GM10847 (cell line): ENCODE data around the gene MTERF4.

Source experiments
- POLR2A ChIP-seq: IDR thresholded peaks from 2 replicates; pipeline ENCODE4 v1.6.1; 2011; ENCODE audit not compliant: insufficient read length; ENCODE audit errors: extremely low read depth

The MTERF4 gene

GRCh38 chr2:241137276-241138190, 35.4 kb upstream of the MTERF4 start:
- no peak for TF ChIP-seq POLR2A

DNA sequence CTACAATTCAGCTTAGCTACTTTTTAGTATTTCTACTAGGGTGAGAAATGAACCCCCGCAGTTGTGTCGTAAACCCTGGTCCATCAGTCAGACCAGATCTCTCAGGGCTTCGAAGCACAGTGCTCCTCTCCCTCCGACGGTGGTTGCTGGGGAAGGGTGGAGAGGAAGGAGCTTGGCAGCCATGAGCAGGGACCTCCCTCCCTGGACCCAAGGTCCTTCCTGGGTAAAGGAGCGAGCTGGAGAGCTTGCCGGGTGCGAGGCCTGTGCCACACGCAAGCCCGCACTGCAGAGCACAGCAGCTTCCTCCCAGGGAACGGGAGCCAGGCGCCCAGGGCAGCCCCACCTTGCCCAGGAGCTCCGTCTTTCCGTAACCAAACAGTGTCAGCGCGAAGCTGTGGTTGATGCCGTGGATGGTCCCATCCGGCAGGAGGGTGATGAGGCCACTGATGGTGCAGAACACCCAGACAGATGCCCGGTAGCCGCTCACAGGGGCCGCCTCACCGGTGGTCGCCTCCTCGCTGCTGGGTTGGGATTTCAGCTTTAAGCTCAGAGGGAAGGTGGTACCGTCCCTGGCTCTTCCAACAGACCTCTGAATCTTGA, 34.7 kb upstream of the MTERF4 start:
- no peak for TF ChIP-seq POLR2A

- no peak for TF ChIP-seq POLR2A
These were observed 34.1 kb upstream of the MTERF4 start for GRCh38 chr2:241136191-241136590.

- TF ChIP-seq POLR2A, result no peak
These were observed 33.6 kb upstream of the MTERF4 start for GRCh38 chr2:241135737-241136136.

DNA sequence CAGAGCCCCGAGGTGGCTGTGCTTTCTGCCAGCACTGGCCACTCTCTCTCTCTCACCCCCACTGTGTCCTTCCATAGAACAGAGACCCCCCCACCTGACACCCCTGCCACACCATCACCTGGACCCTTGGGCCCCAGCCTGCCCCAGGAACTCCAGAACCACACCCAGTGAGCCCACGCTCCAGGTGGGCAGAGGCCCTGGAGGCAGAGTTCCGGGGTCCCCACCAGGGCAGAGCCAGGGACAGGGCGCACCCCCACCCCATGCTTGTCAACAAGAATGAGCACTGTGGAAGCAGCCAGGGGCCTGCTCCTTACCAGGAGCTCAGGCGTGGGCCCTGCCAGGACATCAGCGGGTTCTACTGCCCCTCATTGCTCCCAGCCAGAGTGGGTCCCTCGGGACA, 32.6 kb upstream of the MTERF4 start:
- no peak for TF ChIP-seq POLR2A

DNA sequence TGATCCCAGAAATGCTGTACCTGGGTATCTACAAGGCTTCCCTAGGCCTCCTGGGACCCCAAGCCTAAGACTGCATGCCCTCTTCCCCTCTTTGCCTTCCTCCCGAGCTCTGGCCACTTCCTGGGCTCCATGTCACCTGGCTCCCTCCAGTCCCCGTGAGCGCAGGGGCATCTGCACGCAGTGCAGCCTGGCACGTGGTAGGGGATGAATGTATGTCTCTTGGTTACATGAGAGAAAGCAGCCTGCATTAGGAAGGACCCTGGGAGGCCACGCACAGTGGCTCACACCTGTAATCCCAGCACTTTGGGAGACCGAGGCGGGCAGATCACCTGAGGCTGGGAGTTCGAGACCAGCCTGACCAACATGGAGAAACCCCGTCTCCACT, 31.3 kb upstream of the MTERF4 start:
- no peak for TF ChIP-seq POLR2A

DNA sequence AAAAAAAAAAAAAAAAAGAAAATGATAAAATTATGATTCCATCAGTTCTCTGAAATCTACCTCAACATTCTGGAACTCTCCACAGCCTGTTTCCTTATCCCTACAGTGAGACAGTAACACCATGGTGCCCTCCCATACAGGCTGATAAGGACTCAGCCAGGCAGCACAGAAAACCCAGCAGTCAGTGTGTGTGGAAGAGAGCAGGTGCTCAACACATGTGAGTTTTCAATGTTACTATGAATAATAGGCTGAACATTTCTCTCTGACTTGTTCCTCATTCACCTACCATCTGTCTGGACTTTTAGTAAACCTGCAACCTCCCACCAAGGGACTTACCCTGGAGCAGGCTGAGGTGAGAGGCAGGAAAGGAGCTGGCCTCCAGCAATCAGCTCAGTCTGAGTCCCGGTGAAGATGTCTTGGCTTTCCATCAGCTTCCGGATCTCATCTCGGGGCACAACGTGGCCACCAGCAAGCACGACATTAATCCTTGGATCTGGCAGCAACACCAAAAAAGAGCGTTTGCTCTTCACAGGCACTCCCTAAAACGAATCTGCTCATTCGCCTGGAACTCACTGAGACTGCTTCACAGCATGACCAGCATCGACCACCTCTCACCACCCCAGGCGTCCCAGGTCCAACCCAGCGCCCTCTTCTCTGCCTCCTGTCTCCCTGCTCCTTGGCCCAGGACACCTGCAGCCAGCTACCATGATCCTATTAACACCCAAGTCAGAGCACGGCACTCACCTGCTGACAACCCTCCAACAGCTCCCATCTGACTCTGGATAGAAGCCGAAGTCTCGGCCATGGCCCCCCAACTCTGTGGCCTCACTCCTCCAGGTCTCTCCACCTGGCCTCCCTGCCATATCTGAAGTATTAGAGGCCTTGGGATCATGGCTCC, 30.7 kb upstream of the MTERF4 start:
- no peak for TF ChIP-seq POLR2A

GRCh38 chr2:241131531-241131930, 29.4 kb upstream of the MTERF4 start:
- TF ChIP-seq POLR2A, result no peak

DNA sequence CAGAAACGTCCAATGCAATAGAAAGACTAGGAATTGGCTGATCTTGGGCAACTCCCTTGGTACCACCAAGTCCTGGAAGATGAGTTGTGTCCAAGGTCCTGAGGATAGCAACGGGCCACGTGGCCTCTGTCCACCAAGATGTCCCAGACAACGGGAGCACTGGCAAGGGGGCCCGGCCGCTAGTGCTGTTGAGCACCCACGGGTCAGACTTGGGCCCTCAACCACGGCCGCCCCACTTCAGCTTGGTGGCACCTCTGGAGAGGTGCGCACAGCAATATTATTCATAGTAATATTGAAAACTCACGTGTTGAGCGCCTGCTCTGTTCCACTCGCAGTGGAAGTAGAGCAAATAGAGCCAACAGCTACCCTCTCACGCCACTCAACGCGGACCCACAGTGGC, 28.2 kb upstream of the MTERF4 start:
- no peak for TF ChIP-seq POLR2A

DNA sequence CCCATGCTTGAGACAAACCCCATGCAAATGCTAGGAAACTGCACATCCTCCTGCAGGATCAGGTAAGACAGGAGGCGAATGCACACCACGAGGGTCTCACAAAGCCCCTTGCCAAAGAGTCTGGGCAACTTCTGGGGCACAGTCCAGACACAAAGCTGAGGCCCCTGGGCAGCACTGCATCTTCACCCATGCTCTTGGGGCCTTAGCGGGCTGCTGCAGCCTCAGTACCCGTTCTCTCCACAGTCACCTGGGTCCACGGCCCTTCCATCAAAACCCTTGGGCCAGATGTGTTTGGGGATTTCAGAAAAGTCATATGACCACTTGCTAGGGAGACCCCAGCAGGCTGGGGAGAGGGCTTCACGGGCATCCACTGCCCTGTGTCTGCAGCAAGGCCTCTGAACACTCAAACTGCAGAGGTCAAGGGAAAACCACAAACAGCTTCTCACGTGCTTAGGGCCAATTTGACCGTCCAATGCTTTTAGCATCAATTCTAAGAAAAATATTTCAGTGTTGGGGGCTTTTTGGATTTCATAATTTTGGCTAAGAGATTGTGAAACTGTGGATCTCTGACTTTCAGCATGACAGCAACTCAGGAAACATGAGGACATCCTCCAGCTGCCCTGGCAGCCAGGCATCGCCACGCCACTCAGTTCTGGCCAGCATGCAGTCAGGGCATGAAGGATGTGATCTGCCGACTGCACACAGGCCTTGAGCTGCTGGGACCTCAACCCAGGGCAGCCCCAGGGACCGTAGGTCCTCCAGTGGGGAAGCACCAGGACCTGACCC, 27.2 kb upstream of the MTERF4 start:
- no peak for TF ChIP-seq POLR2A

DNA sequence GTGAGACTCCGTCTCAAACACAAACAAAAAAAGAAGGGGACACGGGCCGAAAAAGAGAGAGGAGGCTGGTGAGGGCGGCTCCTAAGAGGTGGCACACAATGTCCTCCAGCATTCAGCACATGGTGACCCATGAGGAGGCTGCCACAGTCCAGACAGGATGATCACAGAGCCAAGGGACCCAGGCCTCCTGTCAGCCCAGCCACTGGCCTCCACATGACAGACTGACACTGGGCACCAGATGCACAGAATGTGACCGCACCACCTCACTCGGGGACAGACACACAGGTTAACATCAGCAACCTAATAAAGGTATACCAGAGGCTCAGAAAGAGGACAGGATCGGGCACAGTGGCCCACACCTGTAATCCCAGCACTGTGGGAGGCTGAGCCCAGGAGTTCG, 26.2 kb upstream of the MTERF4 start:
- TF ChIP-seq POLR2A, result no peak

GRCh38 chr2:241126771-241127202, 24.7 kb upstream of the MTERF4 start:
- TF ChIP-seq POLR2A, result no peak

DNA sequence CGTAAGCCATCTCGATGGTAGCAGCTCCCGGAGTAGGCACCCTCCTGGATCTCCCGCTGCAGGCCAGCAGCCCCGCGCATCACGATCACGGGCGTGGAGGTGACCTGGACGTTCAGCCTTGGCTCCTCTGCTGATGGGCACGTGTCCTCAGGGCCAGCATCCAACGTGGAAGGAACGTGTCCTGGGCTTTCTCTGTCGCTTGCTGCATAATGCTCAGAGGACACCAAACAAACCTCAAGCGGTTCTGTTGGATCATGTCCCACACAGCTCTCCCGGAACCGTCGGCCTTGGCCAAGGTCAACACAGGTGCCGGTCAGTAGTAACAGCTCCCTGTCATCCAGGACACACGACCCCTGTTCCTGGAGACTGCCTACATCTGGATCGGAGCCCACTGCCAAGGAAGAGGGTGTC, 24.1 kb upstream of the MTERF4 start:
- no peak for TF ChIP-seq POLR2A

DNA sequence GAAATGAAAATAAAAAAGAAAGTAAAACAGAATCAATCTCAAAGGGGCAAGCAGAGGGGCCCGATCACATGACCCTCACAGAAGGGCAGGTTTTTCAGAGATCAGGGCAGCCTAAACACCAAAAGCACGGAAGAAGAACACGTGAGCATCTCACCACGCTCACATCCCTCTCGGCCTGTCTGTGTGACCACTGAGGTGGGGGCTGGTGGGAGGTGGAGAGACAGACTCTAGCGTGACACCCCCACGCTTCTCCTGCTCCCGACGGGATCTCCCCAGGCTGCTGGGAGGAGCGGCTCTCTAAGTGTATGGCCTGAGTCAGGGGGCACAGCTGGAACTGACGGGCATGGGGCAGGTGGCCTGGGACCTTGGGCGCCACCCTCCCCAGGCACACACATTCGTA, 23.5 kb upstream of the MTERF4 start:
- no peak for TF ChIP-seq POLR2A
